Measurements from ENCODE around the gene PHOX2A.

DNA sequence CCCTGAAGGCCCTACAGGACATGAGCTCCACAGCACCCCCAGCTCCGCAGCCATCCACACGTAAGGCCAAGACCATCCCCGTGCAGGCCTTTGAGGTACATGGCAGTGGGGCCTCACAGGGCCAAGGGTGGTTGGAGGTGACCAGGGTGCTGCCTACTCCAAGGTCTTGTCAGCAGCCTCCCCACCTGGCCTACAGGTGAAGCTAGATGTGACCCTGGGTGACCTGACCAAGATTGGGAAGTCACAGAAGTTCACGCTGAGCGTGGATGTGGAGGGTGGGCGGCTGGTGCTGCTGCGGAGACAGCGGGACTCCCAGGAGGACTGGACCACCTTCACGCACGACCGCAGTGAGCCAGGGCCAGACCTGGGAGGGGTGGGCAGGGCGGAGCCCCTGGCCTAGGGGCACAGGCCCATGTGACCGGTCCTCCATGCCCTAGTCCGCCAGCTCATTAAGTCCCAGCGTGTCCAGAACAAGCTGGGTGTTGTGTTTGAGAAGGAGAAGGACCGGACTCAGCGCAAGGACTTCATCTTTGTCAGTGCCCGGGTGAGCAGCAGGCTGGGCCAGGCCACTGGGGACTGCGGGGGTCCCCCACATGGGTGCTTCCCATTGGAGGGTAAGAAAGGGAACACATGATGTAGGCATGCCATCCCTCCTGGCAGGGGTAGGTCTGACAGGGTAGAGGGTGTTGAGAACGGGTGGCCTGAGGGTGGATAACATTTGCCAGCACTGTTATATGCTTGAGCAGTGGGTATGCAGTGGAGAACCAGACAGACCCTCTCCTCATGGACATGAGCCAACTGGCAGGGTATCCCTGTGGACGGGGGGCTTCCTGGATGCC is 13.8 kb downstream of the PHOX2A start:
- no peak for TF ChIP-seq EZH2phosphoT487 (IDR thresholded peaks at IDR 0.05; ENCODE audit: borderline replicate concordance, low read length)
- TF ChIP-seq, protein P1, sequence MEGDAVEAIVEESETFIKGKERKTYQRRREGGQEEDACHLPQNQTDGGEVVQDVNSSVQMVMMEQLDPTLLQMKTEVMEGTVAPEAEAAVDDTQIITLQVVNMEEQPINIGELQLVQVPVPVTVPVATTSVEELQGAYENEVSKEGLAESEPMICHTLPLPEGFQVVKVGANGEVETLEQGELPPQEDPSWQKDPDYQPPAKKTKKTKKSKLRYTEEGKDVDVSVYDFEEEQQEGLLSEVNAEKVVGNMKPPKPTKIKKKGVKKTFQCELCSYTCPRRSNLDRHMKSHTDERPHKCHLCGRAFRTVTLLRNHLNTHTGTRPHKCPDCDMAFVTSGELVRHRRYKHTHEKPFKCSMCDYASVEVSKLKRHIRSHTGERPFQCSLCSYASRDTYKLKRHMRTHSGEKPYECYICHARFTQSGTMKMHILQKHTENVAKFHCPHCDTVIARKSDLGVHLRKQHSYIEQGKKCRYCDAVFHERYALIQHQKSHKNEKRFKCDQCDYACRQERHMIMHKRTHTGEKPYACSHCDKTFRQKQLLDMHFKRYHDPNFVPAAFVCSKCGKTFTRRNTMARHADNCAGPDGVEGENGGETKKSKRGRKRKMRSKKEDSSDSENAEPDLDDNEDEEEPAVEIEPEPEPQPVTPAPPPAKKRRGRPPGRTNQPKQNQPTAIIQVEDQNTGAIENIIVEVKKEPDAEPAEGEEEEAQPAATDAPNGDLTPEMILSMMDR (conservative IDR thresholded peaks at IDR 0.05; ENCODE audit: low read depth, low read length) = no peak
